HG02840 (cell line): ENCODE results near the gene GCH1.
"Not testable (repeated sequence)": the region's sequence is repeated elsewhere in the genome, so short reads cannot be mapped to it uniquely, and the experiment has no call there.

Source experiments
- ATAC-seq: cut with Tn5 transposase; IDR thresholded peaks from one replicate; pipeline ENCODE4 v1.9.1; 2021; ENCODE audit warnings: mild to moderate bottlenecking, moderate library complexity, moderate number of reproducible peaks; ENCODE audit not compliant: unreplicated experiment, low FRiP score

Gene GCH1

GRCh38 chr14:54875648-54876047 is 27.0 kb downstream of the GCH1 start:
- not testable (repeated sequence) for ATAC-seq

DNA sequence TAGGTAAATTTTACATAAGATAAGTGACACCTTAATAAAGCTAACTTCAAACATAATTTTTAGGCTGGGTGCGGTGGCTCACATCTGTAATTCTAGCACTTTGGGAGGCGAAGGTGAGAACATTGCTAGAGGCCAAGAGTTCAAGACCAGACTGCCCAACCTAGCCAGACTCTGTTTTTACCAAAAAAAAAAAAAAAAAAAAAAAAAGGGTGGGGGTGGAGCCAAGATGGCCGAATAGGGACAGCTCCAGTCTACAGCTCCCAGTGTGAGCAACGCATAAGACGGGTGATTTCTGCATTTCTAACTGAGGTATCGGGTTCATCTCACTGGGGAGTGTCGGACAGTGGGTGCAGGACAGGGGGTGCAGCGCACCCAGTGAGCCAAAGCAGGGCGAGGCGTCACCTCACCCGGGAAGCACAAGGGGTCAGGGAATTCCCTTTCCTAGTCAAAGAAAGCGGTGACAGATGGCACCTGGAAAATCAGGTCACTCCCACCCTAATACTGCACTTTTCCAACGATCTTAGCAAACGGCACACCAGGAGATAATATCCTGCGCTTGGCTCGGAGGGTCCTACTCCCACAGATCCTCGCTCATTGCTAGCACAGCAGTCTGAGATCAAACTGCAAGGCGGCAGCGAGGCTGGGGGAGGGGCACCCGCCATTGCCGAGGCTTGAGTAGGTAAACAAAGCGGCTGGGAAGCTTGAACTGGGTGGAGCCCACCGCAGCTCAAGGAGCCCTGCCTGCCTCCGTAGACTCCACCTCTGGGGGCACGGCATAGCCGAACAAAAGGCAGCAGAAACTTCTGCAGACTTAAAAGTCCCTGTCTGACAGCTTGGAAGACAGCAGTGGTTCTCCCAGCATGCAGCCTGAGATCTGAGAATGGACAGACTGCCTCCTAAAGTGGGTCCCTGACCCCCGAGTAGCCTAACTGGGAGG is 32.2 kb downstream of the GCH1 start:
- not testable (repeated sequence) for ATAC-seq

GRCh38 chr14:54867011-54867410 is 35.6 kb downstream of the GCH1 start:
- ATAC-seq = no peak

DNA sequence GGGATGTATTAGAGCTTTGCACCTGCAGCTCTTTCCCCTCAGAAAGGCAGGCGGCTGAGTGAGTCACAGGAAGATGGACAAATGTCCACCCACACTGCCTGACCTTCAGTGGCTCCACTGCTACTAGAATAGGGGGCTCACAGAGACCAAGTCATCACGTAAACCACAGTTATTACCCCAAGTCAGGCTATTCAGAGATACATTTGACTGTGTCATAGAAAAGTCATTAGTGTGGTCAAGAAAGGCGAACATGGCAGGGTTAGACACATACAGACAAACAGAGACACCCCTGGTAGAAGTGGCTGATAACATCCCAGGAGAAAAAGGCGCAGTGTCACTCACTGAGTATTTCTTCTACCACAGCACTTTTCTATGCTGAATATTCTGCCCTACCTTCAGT is 36.0 kb downstream of the GCH1 start:
- no peak for ATAC-seq

DNA sequence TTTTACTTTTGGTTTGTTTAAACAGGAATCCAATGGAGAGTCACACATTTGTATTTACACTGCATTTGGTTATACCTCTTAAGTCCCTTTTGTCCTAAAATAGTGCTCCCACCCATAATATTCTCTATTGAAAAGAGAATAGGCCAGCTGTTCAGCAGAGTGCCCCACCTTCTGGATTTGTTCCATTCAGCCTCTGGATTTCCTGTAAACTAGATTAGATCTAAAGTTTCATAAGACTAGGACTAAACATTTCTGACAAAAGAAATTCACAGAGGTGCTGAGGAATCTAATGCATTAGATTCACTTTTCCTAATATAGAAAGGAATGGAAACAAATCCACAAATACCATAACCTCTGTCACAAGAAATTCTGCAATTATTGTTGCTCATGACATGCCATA is 38.1 kb downstream of the GCH1 start:
- ATAC-seq = no peak

DNA sequence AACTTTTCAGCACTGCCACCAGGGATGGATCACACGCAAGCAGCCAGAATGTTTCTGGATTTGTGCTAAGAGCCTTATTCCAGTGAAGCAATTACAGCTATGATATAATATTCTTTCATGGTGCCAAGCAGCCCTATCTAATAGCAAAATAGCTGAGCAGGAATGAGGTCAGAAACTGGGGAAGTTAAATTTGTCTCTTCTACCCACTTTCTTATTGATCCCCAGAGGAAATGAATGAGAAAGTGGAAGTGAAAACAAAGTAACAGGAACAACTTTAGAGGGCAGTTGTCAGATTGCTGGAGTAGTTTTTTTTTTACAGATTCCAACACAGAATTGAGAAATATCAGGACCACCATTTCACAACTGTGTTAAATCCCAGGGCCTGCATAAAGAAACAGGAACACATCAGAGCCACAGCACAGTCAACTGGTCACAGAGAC is 44.8 kb downstream of the GCH1 start:
- ATAC-seq = peak; percentile 74

GRCh38 chr14:54856152-54856551 is 46.5 kb downstream of the GCH1 start:
- no peak for ATAC-seq

DNA sequence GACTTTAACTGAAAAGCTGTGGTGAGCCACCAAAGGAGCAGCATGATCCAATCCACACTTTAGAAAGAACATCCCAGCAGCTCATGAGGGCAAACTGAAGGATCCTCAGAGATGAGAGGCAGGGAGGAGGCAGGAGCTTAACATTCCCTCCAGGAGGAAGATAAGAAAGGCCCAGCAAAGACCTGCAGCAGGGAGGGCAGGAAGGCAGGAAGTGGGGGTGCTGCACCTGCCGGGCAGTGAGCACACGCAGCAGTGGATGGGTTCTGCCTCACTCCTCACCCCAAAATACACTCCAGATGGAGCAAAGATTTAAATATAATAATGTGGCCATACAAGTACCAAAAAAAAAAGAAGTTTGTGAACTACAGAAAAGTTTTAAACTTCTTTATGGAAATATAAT is 48.4 kb downstream of the GCH1 start:
- ATAC-seq = no peak

DNA sequence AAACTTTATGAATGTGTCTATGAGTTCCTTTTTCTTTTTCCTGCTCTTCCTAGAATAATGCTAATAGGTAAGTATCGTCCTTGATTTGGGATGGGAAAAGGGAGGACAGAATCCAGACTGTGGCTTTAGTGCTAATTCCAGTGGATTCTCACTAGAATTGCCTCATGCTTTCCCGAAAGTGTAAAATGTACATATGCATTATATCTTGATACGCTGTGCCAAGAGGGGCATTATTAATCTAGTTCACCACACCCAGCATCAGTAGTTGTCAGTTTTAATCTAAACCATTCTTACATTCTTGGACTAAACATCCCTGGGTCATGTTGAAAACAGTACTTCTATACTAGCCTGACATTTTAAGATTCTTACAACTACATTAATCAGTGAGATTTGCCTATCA is 49.3 kb downstream of the GCH1 start:
- no peak for ATAC-seq

GRCh38 chr14:54852215-54852614 is 50.4 kb downstream of the GCH1 start:
- no peak for ATAC-seq

DNA sequence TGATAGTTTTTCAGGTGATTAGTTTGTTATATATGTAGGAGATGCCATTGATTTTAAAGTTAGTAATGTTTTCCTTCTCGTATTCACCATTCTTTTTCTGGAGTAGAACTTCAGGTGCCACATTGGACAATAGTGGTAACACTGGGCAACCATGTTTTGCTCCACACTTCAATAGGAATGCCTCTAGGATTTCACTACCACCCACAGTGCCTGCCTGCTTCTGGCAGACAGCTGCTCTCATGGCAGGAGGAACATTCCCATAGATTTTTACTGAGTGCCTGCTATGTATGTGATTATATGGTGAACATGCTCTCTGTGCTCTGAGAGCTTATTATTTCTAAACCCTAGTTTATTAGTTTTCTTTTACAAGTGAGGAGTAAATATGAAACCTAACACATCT is 53.7 kb downstream of the GCH1 start:
- ATAC-seq = no peak

GRCh38 chr14:54845641-54846040 is 57.0 kb downstream of the GCH1 start:
- no peak for ATAC-seq

- ATAC-seq = no peak
Measured at GRCh38 chr14:54844479-54844878, 58.1 kb downstream of the GCH1 start.

DNA sequence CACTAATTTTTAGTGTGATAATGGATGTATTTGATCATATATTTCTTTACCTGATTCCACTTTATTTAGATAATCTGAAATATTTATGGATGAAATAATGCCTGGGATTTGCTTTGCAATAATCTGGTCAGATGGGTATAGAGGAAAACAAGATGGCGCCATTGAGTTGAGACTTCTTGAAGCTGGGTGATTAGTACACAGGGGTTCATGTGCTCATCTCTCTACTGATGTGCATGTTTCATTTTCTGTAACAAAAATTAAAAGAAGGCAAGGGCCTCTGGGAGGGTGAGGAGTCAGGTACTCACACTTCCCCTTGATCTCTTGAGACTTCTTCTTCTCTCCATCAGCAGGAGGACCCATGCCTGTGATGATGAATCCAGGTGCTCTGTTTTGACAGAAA is 61.8 kb downstream of the GCH1 start:
- no peak for ATAC-seq

- ATAC-seq = no peak
Measured at GRCh38 chr14:54840336-54840735, 62.3 kb downstream of the GCH1 start.

DNA sequence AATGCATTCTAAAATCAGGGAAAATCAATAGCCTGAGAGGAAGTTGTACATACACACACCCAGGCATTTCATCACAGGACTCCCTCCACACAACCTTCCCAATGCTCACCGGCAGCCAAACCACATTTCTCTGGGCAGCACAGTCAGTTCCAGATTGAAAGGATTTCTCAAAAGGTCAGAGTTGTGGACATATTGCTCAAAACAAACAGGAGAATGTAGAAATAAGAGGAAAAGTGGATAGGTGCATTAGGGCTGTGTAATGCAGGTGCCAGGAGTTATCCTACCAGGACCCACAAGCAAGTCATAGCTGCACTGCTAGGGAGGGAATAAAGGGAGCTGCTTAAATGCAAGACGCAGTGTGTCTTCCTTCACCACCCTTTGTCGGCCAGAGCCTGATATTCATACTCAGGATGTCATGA is 62.9 kb downstream of the GCH1 start:
- no peak for ATAC-seq

DNA sequence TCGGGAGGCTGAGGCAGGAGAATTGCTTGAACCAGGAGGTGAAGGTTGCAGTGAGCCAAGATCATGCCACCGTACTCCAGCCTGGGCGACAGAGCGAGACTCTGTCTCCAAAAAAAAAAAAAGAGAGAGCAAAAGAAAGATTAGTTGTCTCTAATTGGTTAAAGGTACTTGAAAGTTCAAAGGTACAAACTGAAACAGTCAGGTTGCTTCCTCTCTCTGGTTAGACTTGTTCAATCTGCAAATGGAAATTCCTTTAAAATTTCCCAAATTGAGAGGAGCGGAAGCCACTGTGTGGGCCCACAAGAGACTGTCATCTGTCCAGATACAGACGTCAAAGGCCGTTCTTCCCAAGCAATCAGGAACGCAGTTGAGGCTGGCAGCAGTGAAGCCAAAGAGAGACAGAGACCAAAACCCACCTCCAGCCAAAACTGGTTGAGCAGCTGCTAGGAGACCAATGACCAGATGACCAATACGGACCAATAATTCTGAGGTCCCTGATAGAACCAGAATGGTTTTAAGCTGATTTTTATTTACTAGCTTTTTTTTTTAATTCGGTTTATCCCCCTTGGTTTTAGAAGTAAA is 63.6 kb downstream of the GCH1 start:
- ATAC-seq = no peak

DNA sequence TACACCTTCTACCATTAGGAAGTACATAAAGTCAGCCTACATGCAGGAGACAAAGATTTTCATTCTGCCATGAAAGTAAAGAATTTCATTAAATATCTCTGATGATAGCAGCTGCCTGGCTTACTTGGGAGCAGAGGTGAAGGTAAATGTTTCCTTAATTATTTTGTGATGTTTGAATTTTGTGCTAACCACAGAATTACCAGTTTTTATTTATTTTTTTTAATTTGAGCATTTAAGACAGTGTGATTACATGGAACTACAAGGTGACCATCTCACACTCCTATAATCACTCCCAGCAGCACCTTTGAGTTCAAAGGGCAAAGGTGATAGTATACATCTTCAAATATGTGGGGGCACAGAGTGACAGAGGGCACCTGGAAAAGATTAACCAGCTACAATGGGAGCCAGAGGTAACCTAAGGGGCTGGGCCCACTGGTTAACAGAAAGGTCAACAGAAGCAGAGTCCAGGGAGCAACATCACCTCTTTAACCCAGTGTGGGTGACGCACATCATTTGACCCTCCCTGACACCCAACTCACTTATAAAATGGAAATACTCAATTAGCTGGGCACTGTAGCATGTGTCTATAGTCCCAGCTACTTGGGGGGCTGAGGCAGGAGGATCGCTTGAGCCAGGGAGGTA is 65.0 kb downstream of the GCH1 start:
- no peak for ATAC-seq

- no peak for ATAC-seq
Measured at GRCh38 chr14:54836231-54836630, 66.4 kb downstream of the GCH1 start.

DNA sequence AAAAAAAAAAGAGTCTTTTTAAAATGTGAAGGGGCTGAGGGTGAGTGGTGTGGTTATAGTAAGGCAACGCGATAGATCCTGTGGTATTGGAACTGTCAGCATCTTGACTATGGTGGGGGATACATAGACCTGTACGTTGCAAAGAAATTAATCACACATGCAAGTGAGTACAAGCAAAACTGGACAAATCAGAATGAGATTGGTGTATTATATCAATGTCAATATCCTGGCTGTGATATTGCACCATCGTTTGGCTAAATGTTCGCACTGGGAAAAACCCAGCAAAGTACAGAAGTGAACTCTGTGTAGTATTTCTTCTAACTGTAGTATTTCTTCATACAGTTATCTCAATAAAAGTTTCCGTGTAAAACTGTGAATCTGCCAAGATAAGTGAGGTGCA is 67.9 kb downstream of the GCH1 start:
- no peak for ATAC-seq

DNA sequence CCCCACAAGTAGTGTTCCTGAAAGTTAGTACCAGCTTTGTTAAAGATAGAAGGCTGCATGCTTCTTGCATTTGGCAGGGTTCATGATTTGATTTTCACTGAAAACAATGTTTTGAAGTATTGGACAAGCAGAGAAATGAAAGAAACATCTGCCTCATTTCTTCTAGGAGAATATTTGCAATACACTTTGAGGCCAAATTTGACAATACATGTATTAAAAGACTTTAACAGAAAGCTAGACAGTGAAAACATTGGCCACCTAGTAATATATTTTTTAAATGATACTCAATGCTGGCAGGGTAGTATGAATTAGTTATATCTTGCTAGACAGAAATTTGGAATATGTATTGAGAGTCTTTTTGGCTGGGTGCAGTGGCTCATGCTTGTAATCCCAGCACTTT is 68.5 kb downstream of the GCH1 start:
- no peak for ATAC-seq
